Activated T-helper 1 cell treated with anti-CD3 and anti-CD28 coated beads, Interleukin-12 subunit alpha, Interleukin-12 subunit beta, Interleukin-2, Interleukin-4 antibody, amounts not matched to agents 30 ng/mL and 10 ng/mL and 1 ng/mL, durations not matched to agents 14 hours and 24 hours and 36 hours (primary cell): Measurements from ENCODE around the gene SKI. TPM values are rescaled to one million over a fixed set of nuclear protein-coding genes. Genes with fewer than 3 reads are reported as not detected.
A peak's percentile ranks its signal among the peaks of the same experiment; 100 is the strongest.

Experiments used
- DNase-seq: peaks from one replicate; pipeline ENCODE4 v3.0.0; 2021; ENCODE audit warnings: low spot score
- H3K27ac Mint-ChIP-seq: one replicate; pipeline ENCODE4 v1.8.0; 2021; ENCODE audit warnings: mild to moderate bottlenecking, mixed read lengths
- H3K27me3 Mint-ChIP-seq: one replicate; pipeline ENCODE4 v1.8.0; 2022; ENCODE audit warnings: mild to moderate bottlenecking, moderate library complexity, mixed read lengths; ENCODE audit not compliant: insufficient read depth
- H3K36me3 Mint-ChIP-seq: one replicate; pipeline ENCODE4 v1.8.0; 2021; ENCODE audit warnings: low read depth, mixed read lengths
- H3K4me1 Mint-ChIP-seq: one replicate; pipeline ENCODE4 v1.8.0; 2021; ENCODE audit warnings: low read depth, mixed read lengths
- H3K4me3 Mint-ChIP-seq: one replicate; pipeline ENCODE4 v1.8.0; 2021; ENCODE audit warnings: mild to moderate bottlenecking, moderate library complexity, mixed read lengths
- H3K9me3 Mint-ChIP-seq: one replicate; pipeline ENCODE4 v1.8.0; 2021; ENCODE audit warnings: mixed read lengths
- intact Hi-C: fragments of 100-400 bp; cut with micrococcal nuclease; formaldehyde crosslinking; loops from one replicate; pipeline ENCODE4 v1.15.1; 2024
- total RNA-seq: library from RNA; stranded (reverse); gene quantifications from 2 replicates; pipeline ENCODE4 v1.2.3, GENCODE V29; 2022

Gene SKI
- total RNA-seq, 1 donor from 2014 or later: 38.3 TPM

DNA sequence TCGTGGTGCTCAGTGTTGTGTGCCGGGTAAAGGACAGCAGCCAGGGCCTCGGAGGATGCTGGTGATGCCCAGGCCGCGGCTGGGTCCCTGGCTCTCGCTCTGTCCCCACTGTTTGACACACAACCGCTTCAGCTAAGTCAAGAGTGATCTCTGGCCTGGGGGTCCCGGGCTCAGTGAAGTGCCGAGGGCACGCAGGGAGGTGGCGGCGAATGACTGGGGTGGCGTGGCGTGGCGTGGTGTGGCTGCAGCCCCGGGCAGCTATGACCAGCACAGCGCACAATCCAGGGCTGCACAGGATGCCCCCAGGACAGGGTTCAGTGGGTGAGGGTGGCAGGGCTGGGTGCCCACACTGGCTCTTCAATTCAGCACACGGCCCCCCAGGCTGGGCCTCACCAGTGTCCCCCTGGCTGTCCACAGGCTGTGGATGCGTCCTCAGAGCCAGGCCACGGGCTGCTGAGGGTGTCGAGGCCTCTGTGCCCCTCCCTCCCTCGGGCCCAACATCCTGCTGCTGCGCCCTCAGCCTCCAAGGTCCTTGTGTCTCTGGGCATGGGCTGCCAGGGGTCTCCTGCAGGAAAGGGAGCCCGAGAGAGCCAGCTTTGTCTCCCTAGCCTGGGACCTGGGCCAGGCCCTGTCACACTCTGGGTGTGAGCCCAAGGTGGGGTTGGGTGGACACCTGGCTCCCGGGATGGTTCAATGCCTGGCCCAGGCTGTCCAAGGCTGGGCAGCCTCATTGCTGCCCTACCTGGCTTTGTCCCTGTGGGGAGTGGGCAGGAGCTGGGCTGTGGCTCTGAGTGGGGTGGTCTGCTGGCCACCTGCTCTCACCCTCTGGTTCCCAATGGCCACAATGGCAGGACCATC is 12.0 kb upstream of the SKI start:
- Mint-ChIP-seq H3K4me3 (no peak overlapping the region), H3K27me3 (peaks cover 4% of the 10 kb centered on the region), H3K9me3 (no peaks in the 10 kb centered on the region)

DNA sequence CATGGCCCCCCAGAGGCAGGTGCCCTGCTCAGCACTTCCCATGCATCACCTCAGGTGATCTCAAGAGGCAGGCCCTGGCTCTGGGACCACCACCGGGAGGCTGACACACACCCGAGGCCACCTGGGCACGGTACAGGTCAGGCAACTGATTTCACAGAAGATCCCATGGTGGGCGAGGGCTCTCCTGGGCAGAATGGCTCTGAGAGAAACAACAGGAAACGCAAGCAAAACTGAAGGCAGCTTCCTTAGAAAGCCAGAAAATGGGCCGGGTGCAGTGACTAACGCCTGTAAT is 11.4 kb upstream of the SKI start:
- DNase-seq: no peak
- H3K9me3 Mint-ChIP-seq: no peaks in the 10 kb centered on the region
- no peak overlapping the region for H3K27ac Mint-ChIP-seq
- intact Hi-C loops: no loop called here
- H3K36me3 Mint-ChIP-seq: no peaks in the 10 kb centered on the region
- H3K27me3 Mint-ChIP-seq: peaks cover 4% of the 10 kb centered on the region
- H3K4me3 Mint-ChIP-seq: no peak overlapping the region
- H3K4me1 Mint-ChIP-seq: no peaks in the 10 kb centered on the region

More for the DNA sequence above, 12.0 kb upstream of the SKI start:
- intact Hi-C loops: no loop called here
- no peaks in the 10 kb centered on the region for H3K36me3 Mint-ChIP-seq
- no peak overlapping the region for H3K27ac Mint-ChIP-seq
- DNase-seq: no peak
- H3K4me1 Mint-ChIP-seq: no peaks in the 10 kb centered on the region

DNA sequence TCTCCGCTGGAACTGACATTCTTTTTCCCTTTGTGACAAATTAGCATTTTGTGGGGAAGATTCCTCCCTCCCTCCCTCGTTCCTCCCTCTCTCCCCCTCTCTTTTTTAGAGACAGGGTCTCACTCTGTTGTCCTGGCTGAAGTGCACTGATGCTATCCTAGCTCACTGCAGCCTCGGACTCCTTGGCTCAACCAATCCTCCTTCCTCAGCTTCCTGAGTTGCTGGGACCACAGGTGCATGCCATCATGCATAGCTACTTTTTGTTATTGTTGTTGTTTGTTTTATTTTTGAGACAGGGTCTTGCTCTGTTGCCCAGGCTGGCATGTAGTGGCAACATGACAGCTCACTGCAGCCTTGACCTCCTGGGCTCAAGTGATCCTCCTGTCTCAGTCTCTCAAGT is 6.8 kb upstream of the SKI start:
- intact Hi-C loops: no loop called here
- Mint-ChIP-seq H3K4me1 (peaks cover 5% of the 10 kb centered on the region), H3K27ac (no peak overlapping the region), H3K36me3 (no peaks in the 10 kb centered on the region), H3K4me3 (no peak overlapping the region), H3K27me3 (peaks cover 17% of the 10 kb centered on the region), H3K9me3 (no peaks in the 10 kb centered on the region)
- DNase-seq: no peak

DNA sequence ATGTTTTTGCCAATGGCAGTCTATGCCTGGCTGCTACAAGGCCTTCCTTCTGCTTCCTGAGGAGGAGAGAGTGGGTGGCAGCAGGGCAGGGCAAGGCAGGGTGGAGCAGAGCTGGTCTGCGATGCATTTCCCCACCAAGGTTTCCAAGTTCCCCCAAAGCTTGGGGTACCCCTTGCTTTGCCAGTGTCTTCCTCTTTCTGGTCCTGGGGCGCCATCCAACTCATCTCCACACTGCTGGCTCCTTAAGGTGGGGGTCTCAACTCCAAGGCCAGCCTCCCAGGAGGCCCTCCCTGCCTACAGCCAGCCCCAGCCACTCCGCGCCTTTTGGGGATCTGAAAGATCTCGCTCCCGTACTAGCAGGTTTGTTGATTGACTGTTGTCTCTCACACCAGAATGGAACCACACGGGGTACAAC is 3.9 kb upstream of the SKI start:
- H3K9me3 Mint-ChIP-seq: no peaks in the 10 kb centered on the region
- H3K36me3 Mint-ChIP-seq: peaks cover 3% of the 10 kb centered on the region
- H3K4me3 Mint-ChIP-seq: no peak overlapping the region
- peaks cover 13% of the 10 kb centered on the region for H3K27me3 Mint-ChIP-seq
- no peak overlapping the region for H3K27ac Mint-ChIP-seq
- no peak for DNase-seq
- intact Hi-C loops: no loop called here
- peaks cover 5% of the 10 kb centered on the region for H3K4me1 Mint-ChIP-seq

DNA sequence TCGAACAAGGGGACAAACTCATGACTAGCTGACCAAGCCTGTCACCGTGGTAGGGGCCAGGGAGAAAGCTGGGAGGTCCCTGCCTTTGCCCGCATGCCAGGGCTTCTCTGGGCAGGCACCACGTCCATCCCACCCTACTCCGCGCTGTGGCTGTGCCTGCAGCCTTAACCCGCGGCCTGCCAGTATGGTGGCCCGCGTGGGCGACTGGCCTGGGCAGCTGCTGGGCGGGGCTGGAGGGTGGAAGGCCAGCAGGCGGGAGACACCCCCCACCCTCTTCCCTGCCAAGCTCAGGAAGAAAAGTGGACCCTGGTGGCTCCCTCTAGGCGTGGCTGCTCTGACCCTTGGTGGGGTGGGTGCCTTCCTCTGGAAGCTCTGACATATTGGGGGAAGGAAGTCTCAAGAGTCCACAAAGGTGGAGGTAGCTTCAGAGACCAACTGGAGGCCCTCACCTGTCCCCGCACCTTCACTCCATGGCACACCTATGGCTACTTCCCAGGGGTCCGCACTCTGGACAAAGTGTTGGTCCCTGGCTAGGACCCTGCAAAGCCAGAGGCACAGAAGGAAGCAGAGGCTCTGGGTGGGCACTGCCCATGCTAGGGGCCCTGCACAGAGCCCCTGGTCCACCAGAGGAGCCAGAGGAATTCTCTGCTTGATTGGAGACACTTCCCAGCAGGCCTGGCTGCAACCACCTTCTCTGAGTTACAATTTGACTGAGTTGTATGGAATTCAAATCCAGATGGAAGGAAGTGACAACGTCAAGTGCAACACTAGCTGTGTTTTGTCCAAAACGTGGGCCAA is 3.3 kb upstream of the SKI start:
- no peak overlapping the region for H3K4me3 Mint-ChIP-seq
- no peak overlapping the region for H3K27ac Mint-ChIP-seq
- no peak for DNase-seq
- intact Hi-C loops: no loop called here
- H3K4me1 Mint-ChIP-seq: peaks cover 5% of the 10 kb centered on the region
- peaks cover 5% of the 10 kb centered on the region for H3K36me3 Mint-ChIP-seq
- H3K9me3 Mint-ChIP-seq: no peaks in the 10 kb centered on the region
- H3K27me3 Mint-ChIP-seq: peaks cover 13% of the 10 kb centered on the region

DNA sequence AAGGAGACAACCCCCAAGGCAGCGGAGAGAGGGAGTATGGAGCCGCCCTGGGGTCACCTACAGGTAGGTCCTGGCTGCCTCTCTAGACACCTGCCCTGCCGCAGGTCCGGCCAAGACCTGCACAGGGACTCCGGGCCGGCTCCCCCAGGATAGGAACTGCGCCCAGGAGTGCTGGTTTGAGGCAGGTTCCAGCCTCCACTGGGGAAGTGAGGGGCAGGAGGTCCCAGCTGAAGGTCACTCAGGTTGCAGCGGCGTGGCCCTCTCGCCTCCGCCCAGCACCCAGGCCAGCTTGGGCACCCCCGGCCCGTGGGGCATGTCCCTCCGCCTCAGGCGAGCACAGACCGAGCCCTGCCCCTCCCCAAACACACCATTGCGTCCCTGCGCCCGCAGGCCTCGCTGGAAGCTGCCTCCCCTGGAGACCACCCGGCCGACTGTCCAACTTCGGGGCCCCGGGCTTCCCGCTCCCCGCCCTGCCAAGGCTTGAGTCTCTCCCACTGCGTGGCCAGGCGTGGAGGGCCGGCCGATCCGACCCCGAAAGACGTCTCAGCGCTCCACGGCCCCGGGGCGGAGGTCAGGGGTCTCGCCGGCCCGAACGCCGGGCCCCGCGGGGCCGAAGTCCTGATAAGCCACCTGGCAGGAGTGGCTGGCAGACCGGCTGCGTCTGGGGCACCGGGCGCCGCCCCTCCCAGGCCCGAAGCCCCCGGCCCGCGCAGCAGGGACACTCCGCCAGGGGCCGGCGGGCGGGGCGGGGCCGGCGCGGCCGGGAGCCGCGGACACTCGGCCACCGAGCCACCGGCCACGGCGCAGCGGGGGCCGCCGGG is 1.4 kb upstream of the SKI start:
- Mint-ChIP-seq H3K27me3 (peaks cover 13% of the 10 kb centered on the region), H3K36me3 (peaks cover 14% of the 10 kb centered on the region), H3K9me3 (no peaks in the 10 kb centered on the region), H3K4me1 (peaks cover 18% of the 10 kb centered on the region), H3K27ac (peak overlapping the region; percentile 88), H3K4me3 (peak overlapping the region; percentile 75)
- DNase-seq: no peak
- intact Hi-C loops: loop anchor here (1.0 to 2.0 kb wide), 4 partner anchors 14 to 307 kb away; partner anchors contain the start of genes FAAP20 and TMEM52

DNA sequence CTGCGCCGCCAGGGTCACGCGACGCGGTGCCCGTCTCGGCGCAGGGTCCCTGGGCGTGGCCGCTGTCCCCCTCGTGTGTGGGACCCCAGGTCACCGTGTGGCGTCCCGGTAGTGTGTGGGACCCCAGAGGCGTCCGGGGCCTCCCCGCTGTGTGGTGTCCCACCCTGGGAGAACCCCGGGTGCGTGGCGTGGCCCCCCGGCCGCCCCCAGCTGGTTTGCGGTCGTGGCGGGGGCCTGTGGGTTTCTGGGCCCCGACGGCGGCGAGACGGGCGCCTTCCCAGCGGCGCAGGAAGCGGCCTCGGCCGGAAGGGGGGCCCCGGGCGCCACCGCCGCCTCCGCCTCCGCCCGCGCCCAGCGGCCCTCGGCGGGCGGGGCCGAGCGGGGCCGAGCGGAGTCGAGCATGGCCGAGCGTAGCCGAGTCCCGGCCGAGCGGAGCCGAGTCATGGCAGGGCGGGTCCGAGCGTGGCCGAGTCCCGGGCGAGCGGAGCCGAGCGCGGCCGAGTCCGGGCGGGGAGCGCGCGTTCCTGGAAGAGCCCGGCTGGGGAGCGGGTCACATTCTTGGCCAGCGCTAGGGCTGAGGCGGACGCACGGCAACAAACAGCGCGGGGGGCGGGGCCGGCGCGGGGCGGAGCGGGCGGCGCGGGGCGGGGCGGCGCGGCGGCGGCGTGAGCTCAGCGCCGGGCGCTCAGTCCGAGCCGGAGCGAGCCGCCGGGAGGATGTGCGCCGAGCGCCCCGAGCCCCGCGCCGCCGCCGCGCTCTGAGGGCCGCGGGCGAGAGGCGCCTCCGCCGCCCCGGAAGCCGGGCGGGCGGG is 568 bp upstream of the SKI start:
- Mint-ChIP-seq H3K4me1 (peaks cover 26% of the 10 kb centered on the region), H3K4me3 (peak overlapping the region; percentile 73), H3K36me3 (peaks cover 17% of the 10 kb centered on the region), H3K27me3 (peaks cover 13% of the 10 kb centered on the region), H3K27ac (peak overlapping the region; percentile 80), H3K9me3 (no peaks in the 10 kb centered on the region)
- DNase-seq: peak; percentile 96
- intact Hi-C loops: loop anchor here (1.0 to 2.0 kb wide), 4 partner anchors 15 to 308 kb away; partner anchors contain the start of genes FAAP20 and TMEM52

DNA sequence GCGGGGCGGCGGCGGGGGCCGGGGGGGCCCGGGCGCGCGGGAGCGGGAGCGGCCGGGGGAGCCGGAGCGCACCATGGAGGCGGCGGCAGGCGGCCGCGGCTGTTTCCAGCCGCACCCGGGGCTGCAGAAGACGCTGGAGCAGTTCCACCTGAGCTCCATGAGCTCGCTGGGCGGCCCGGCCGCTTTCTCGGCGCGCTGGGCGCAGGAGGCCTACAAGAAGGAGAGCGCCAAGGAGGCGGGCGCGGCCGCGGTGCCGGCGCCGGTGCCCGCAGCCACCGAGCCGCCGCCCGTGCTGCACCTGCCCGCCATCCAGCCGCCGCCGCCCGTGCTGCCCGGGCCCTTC is 546 bp downstream of the SKI start:
- Mint-ChIP-seq H3K27me3 (peaks cover 8% of the 10 kb centered on the region), H3K27ac (peak overlapping the region; percentile 93), H3K9me3 (no peaks in the 10 kb centered on the region), H3K36me3 (peaks cover 20% of the 10 kb centered on the region), H3K4me1 (peaks cover 38% of the 10 kb centered on the region), H3K4me3 (peak overlapping the region; percentile 93)
- intact Hi-C loops: no loop called here
- no peak for DNase-seq

DNA sequence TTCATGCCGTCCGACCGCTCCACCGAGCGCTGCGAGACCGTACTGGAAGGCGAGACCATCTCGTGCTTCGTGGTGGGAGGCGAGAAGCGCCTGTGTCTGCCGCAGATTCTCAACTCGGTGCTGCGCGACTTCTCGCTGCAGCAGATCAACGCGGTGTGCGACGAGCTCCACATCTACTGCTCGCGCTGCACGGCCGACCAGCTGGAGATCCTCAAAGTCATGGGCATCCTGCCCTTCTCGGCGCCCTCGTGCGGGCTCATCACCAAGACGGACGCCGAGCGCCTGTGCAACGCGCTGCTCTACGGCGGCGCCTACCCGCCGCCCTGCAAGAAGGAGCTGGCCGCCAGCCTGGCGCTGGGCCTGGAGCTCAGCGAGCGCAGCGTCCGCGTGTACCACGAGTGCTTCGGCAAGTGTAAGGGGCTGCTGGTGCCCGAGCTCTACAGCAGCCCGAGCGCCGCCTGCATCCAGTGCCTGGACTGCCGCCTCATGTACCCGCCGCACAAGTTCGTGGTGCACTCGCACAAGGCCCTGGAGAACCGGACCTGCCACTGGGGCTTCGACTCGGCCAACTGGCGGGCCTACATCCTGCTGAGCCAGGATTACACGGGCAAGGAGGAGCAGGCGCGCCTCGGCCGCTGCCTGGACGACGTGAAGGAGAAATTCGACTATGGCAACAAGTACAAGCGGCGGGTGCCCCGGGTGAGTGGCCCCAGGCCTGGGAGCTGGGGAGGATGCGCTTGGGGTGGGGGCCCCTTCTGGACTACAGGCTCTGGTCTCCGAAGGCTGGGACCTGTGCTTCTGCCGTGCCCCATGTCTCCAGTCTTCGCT is 1.1 kb downstream of the SKI start:
- Mint-ChIP-seq H3K4me3 (peak overlapping the region; percentile 93), H3K36me3 (peaks cover 20% of the 10 kb centered on the region), H3K4me1 (peaks cover 41% of the 10 kb centered on the region), H3K27me3 (peaks cover 7% of the 10 kb centered on the region), H3K27ac (peak overlapping the region; percentile 93), H3K9me3 (no peaks in the 10 kb centered on the region)
- intact Hi-C loops: no loop called here
- peak; percentile 49 for DNase-seq

DNA sequence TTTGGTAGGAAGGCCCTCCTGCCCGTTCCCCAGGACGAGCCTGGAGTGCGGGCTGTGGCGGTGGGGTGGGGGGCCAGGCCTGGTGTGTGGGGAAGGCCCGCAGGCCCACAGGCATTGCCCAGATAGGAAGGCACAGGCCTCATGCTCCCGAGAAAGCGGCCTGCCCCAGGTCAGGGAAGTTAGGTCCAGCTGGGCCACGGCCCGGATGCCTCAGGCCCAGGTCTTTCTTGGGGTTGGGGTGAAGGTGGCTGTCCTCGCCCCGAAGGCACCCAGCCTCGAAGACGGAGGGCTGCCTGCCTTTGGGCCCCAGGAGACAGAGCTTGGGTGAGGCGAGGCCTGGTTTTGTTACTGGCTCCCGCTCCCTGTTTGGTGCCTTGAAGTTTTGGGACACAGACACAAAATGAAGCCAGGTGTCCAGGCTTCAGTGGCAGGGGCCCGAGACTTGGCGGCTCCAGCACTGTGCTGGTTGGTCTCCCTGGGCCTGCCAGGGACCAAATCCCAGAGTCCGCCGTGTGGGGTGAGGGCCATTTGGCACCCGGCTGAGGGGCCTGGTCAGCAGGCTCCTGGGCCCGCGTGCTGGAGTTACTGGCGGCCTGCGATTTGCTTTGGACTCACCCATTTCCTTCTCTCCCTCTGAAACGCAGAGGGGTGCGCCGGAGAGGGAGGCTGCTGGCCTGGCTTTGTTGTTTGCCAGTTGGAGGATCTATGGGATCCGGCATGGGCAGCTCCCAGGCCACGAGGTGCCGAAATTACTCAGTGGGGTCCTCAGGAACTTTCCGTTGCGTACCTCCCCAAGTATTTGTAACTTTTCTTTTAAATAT is 2.0 kb downstream of the SKI start:
- H3K36me3 Mint-ChIP-seq: peaks cover 20% of the 10 kb centered on the region
- intact Hi-C loops: loop anchor here (10.0 kb wide), 1 partner anchor 295 kb away; the partner anchor contains the start of gene PANK4
- no peaks in the 10 kb centered on the region for H3K9me3 Mint-ChIP-seq
- peaks cover 4% of the 10 kb centered on the region for H3K27me3 Mint-ChIP-seq
- peak overlapping the region; percentile 93 for H3K4me3 Mint-ChIP-seq
- H3K27ac Mint-ChIP-seq: peak overlapping the region; percentile 93
- no peak for DNase-seq
- peaks cover 44% of the 10 kb centered on the region for H3K4me1 Mint-ChIP-seq
